Right lobe of liver (tissue), 6 donors: ENCODE results near the gene ZNF425. TPM values are rescaled to one million over a fixed set of nuclear protein-coding genes. Genes with fewer than 3 reads are reported as not detected.

Source experiments
- ATAC-seq, 4 donors: fragments of 200-7000 bp; cut with Tn5 transposase; one replicate each; pipeline ENCODE4 v1.9.1; 2020; ENCODE audit warnings: mild to moderate bottlenecking in 4 of 4, moderate library complexity in 4 of 4
- DNase-seq, 3 donors: peaks; one replicate each; pipeline ENCODE4 v3.0.0-alpha.2; 2020
- H3K27ac ChIP-seq, 3 donors: fragments of 200-600 bp; one replicate each; pipeline ENCODE4 v1.8.0; 2022
- H3K27me3 ChIP-seq, 2 donors: fragments of 200-600 bp; one replicate each; pipeline ENCODE4 v1.8.0; 2022
- H3K36me3 ChIP-seq, 4 donors: fragments of 200-600 bp; sonication (generic) in 1 of 4; one replicate each; pipeline versions ENCODE4 v1.5.1 to v1.8.0; 2017 to 2022; ENCODE audit warnings: control low read depth in 1 of 4
- H3K4me1 ChIP-seq, 4 donors: fragments of 200-600 bp; sonication (generic) in 1 of 4; one replicate each; pipeline versions ENCODE4 v1.5.1 to v1.8.0; 2017 to 2022; ENCODE audit warnings: control low read depth in 1 of 4
- H3K4me3 ChIP-seq, 3 donors: fragments of 200-600 bp; one replicate each; pipeline ENCODE4 v1.8.0; 2022
- H3K9me3 ChIP-seq, 4 donors: fragments of 200-600 bp; sonication (generic) in 1 of 4; one replicate each; pipeline versions ENCODE4 v1.5.1 to v1.8.0; 2017 to 2022; ENCODE audit warnings: control low read depth in 1 of 4
- POLR2A ChIP-seq: fragments of 450-650 bp; IDR thresholded peaks from one replicate; pipeline ENCODE4 v1.6.1; 2017; ENCODE audit warnings: antibody characterized with exemption, mild to moderate bottlenecking
- WGBS: methylation state at CpG from one replicate; pipeline ENCODE4 v1.1.6; 2018; ENCODE audit warnings: low coverage, low lambda C conversion rate; ENCODE audit not compliant: insufficient coverage; ENCODE audit errors: missing lambda C conversion rate; 5-methylcytosine and 5-hydroxymethylcytosine counted together
- intact Hi-C, 2 donors: fragments of 100-400 bp; cut with DNase I; formaldehyde crosslinking; loops; one replicate each; pipeline versions ENCODE4 v1.11.2 to v1.14.1; 2022
- small RNA-seq, 2 experiments: library from RNA; depleted of rRNA; stranded (forward); fragments of <200 nt; gene quantifications; one replicate each; pipeline ENCODE3, GENCODE V24; 2016
- total RNA-seq, 6 experiments: library from RNA; depleted of rRNA in 2 of 6; stranded (reverse); fragments of >200 nt in 2 of 6; fragmentation: NEBNext Ultra II Directional in 3 of 6; extraction: Animal tissue kit (Norgen Biotek cat#: 25700) in 3 of 6; gene quantifications; one replicate each; pipeline versions ENCODE4 v1.1.0 to v1.2.4, GENCODE V29; 2016 to 2023
- TF ChIP-seq, protein P1 (sequence below), 4 donors: fragments of 200-600 bp in 3 of 4; fragments of 450-650 bp in 1 of 4; IDR thresholded peaks; one replicate each; pipeline versions ENCODE4 v1.5.1 to v1.8.0; 2016 to 2022; ENCODE audit warnings: antibody characterized with exemption in 4 of 4, mild to moderate bottlenecking in 2 of 4
- donor health status: DM: no; HTN: yes; CAD: no.
- donor health status: DM: no; HTN: no; CAD: no.
- donor health status: DM: no; HTN: no; CAD: no.
- donor health status: DM: no; HTN: yes; CAD: no.
- donor health status: DM: no; HTN: yes; CAD: no.

ZNF425 gene
- total RNA-seq, 6 experiments from 2014 or later, result 0.06 to 1.4 (median 0.44) TPM

GRCh38 chr7:149053885-149054284 lies 72.2 kb downstream of the ZNF425 start:
- Histone ChIP-seq H3K27me3 (no peaks in the 10 kb centered on the region), H3K4me1 (no peaks in the 10 kb centered on the region), H3K27ac (no peak overlapping the region), H3K9me3 (no peaks in the 10 kb centered on the region), H3K36me3 (no peaks in the 10 kb centered on the region), H3K4me3 (no peak overlapping the region)
- intact Hi-C loops, result no loop called here
- DNase-seq (no peak), ATAC-seq (no peak)
- TF ChIP-seq, protein P1, sequence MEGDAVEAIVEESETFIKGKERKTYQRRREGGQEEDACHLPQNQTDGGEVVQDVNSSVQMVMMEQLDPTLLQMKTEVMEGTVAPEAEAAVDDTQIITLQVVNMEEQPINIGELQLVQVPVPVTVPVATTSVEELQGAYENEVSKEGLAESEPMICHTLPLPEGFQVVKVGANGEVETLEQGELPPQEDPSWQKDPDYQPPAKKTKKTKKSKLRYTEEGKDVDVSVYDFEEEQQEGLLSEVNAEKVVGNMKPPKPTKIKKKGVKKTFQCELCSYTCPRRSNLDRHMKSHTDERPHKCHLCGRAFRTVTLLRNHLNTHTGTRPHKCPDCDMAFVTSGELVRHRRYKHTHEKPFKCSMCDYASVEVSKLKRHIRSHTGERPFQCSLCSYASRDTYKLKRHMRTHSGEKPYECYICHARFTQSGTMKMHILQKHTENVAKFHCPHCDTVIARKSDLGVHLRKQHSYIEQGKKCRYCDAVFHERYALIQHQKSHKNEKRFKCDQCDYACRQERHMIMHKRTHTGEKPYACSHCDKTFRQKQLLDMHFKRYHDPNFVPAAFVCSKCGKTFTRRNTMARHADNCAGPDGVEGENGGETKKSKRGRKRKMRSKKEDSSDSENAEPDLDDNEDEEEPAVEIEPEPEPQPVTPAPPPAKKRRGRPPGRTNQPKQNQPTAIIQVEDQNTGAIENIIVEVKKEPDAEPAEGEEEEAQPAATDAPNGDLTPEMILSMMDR (IDR thresholded peaks at IDR 0.05), result no peak
- TF ChIP-seq POLR2A, result no peak
- no CpG with 5 or more reads among the region's 8 CpGs for WGBS

GRCh38 chr7:149053384-149053783 lies 72.7 kb downstream of the ZNF425 start:
- H3K36me3 ChIP-seq, result no peaks in the 10 kb centered on the region
- DNase-seq (no peak), ATAC-seq (no peak)
- H3K4me1 ChIP-seq, result no peaks in the 10 kb centered on the region
- 90% methylated on average over 1 of the region's 1 CpG for WGBS
- no peak overlapping the region for H3K4me3 ChIP-seq
- no peak overlapping the region for H3K27ac ChIP-seq
- no peak for TF ChIP-seq POLR2A
- TF ChIP-seq, protein P1 (IDR thresholded peaks at IDR 0.05), result no peak
- H3K27me3 ChIP-seq, result no peaks in the 10 kb centered on the region
- intact Hi-C loops, result no loop called here
- no peaks in the 10 kb centered on the region for H3K9me3 ChIP-seq

Small RNA genes within 50 kb of the gene (small RNA-seq; reads per million reads assigned to genes)
- gene COX6B1P1, result 0 to 0.10 reads per million in 2 experiments
- 0.52 to 1.5 reads per million in 2 experiments for gene RN7SL521P

Other genes with a start within 250 kb of the ZNF425 start
- 1 to 10 TPM; 1.2 to 4.2 (median 1.9) TPM for gene EZH2, start 242.0 kb downstream of the ZNF425 start, total RNA-seq
- gene PDIA4, start 97.8 kb downstream of the ZNF425 start, total RNA-seq, result 100 to 1,000 TPM; 218 to 368 (median 272) TPM
- gene ZNF786, start 35.6 kb downstream of the ZNF425 start, total RNA-seq, result 1 to 10 TPM; 2.0 to 2.7 (median 2.4) TPM
- 1 to 10 TPM; 5.3 to 7.9 (median 6.2) TPM for gene ZNF398, start 21.1 kb upstream of the ZNF425 start, total RNA-seq
- gene ZNF282, start 69.2 kb upstream of the ZNF425 start, total RNA-seq, result 10 to 100 TPM in 3 of 6 experiments, 1 to 10 TPM in 3; 7.1 to 13.2 (median 10.0) TPM
- gene ZNF212, start 113.3 kb upstream of the ZNF425 start, total RNA-seq, result 1 to 10 TPM; 2.6 to 5.9 (median 4.7) TPM
- 1 to 10 TPM; 1.5 to 4.9 (median 3.0) TPM for gene ZNF783, start 135.9 kb upstream of the ZNF425 start, total RNA-seq